NT2/D1 (cell line): ENCODE data around the gene TOLLIP.

Experiments used
- DNase-seq: peaks from one replicate; pipeline ENCODE4 v3.0.0-alpha.2; 2011; ENCODE audit warnings: low read depth, low spot score
- H3K27me3 ChIP-seq: 2 replicates; pipeline ENCODE4 v1.6.0; 2011; ENCODE audit warnings: mild to moderate bottlenecking; ENCODE audit not compliant: insufficient read length, insufficient read depth
- H3K36me3 ChIP-seq: 2 replicates; pipeline ENCODE4 v1.6.1; 2011; ENCODE audit warnings: mild to moderate bottlenecking, low read length, mixed read lengths; ENCODE audit not compliant: insufficient read depth, insufficient read length
- H3K4me1 ChIP-seq: 2 replicates; pipeline ENCODE4 v1.5.1; 2011; ENCODE audit not compliant: insufficient read depth, insufficient read length
- H3K4me3 ChIP-seq: 2 replicates; pipeline ENCODE4 v1.5.1; 2011; ENCODE audit warnings: low read depth; ENCODE audit not compliant: insufficient read length
- H3K9ac ChIP-seq: 2 replicates; pipeline ENCODE4 v1.6.0; 2011; ENCODE audit warnings: low read depth; ENCODE audit not compliant: insufficient read length
- H3K9me3 ChIP-seq: 2 replicates; pipeline ENCODE4 v1.5.1; 2011; ENCODE audit warnings: mild to moderate bottlenecking, low read length; ENCODE audit not compliant: insufficient read depth
- SUZ12 ChIP-seq: IDR thresholded peaks from 2 replicates; pipeline ENCODE4 v1.6.1; 2011; ENCODE audit not compliant: insufficient read length, insufficient read depth; ENCODE audit errors: extremely low read depth
- YY1 ChIP-seq: IDR thresholded peaks from 2 replicates; pipeline ENCODE4 v1.6.1; 2011; ENCODE audit not compliant: insufficient read length, insufficient read depth
- ZNF274 ChIP-seq: IDR thresholded peaks from 2 replicates; pipeline ENCODE4 v1.6.1; 2011; ENCODE audit warnings: mild to moderate bottlenecking, low read depth, low read length

TOLLIP gene

GRCh38 chr11:1292644-1293618, 16.5 kb downstream of the TOLLIP start:
- Histone ChIP-seq H3K4me1 (no peaks in the 10 kb centered on the region), H3K9ac (no peak overlapping the region), H3K27me3 (no peaks in the 10 kb centered on the region), H3K4me3 (no peak overlapping the region), H3K36me3 (peaks cover 71% of the 10 kb centered on the region), H3K9me3 (peaks cover 7% of the 10 kb centered on the region; the same call in 1 of the 2 replicates)
- no peak for DNase-seq
- TF ChIP-seq YY1, result no peak

DNA sequence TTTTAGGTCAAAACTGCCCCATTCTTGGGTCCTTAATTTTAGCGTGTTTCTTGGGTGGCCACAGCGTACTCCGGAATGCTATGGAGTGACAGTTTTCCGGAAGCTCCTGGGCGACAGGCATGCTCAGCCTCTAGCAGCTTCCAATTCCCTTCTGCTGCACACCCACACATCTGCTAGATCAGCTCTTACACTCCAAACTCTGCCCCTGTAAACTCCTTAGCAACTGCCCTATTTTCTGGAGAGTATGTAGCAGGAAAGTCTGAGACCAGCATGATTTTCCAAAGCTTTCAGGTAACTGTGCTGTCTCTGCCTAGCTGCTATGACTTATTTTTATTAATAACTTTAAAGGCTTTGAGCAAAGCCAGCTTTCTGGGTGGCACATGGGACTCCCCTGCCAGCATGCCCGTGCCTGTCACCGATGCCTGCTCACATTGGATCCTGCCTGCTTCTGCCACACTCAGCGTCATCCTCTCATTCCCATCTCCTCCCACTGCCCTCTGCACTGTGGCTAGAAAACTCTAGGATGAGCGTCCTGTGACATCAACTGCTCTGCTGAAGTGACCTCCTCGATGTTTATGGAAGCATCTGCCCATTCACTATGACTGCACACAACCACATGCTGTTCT, 17.3 kb downstream of the TOLLIP start:
- H3K9me3 ChIP-seq, result peaks cover 10% of the 10 kb centered on the region; the same call in 1 of the 2 replicates
- H3K36me3 ChIP-seq, result peaks cover 65% of the 10 kb centered on the region
- TF ChIP-seq YY1 (no peak), SUZ12 (no peak), ZNF274 (no peak)
- no peaks in the 10 kb centered on the region for H3K27me3 ChIP-seq
- DNase-seq, result no peak
- H3K4me1 ChIP-seq, result no peaks in the 10 kb centered on the region
- no peak overlapping the region for H3K9ac ChIP-seq
- H3K4me3 ChIP-seq, result no peak overlapping the region

GRCh38 chr11:1291295-1292017, 18.0 kb downstream of the TOLLIP start:
- Histone ChIP-seq H3K27me3 (no peaks in the 10 kb centered on the region), H3K4me1 (no peaks in the 10 kb centered on the region), H3K9me3 (peaks cover 10% of the 10 kb centered on the region; the same call in 1 of the 2 replicates), H3K9ac (no peak overlapping the region), H3K36me3 (peaks cover 69% of the 10 kb centered on the region), H3K4me3 (no peak overlapping the region)
- DNase-seq, result no peak
- TF ChIP-seq YY1 (no peak), SUZ12 (no peak), ZNF274 (no peak)

DNA sequence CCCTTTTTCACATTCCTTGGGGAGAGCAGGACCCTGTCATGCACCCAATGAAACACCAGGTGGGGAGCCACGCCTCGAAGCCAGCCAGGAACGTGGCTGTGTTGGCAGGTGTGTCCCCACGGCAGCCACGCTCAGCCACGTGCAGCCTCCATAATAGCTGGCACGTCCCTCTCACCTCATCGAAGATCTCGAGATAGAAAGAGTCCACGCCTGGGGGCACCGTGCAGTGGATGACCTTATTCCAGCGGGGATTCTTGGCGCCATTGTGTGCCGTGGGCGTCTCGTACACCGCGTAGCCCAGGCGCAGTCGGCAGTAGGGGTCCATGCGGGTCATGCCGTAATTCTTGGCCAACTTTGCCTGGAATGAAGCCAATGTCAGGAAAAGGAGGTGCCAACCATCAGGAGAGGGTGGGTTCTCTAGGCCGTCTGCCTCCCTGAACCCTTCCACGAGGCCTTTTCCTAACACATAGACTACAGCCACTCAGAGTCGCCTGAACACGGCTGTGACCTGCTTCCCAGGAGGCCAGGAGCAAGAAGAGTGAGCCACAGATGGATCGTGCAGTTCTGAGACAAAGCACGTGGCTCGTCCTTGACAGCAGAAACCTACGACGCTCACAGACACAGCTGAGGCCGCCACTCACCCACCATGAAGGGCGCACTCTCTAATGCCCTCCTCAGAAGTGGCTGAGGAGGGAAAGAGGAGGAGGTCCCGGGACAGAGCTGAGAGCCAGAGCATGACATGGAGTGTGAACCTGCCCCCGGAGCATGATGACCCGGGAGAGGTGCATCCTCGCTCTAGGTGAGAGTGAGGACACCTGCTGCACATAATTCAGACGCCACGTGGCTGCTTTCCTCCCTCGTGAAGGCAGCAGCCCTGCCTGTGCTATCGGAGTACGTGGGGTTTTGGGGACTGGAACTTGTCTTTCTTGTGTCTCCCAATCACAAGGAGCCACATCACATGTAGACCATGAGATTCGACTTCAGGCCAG, 19.1 kb downstream of the TOLLIP start:
- TF ChIP-seq YY1, result no peak
- no peak for TF ChIP-seq ZNF274
- no peak for TF ChIP-seq SUZ12
- Histone ChIP-seq H3K4me3 (no peak overlapping the region), H3K4me1 (no peaks in the 10 kb centered on the region), H3K9ac (no peak overlapping the region), H3K36me3 (peaks cover 71% of the 10 kb centered on the region), H3K27me3 (no peaks in the 10 kb centered on the region), H3K9me3 (peaks cover 10% of the 10 kb centered on the region; the same call in 1 of the 2 replicates)
- DNase-seq, result no peak

DNA sequence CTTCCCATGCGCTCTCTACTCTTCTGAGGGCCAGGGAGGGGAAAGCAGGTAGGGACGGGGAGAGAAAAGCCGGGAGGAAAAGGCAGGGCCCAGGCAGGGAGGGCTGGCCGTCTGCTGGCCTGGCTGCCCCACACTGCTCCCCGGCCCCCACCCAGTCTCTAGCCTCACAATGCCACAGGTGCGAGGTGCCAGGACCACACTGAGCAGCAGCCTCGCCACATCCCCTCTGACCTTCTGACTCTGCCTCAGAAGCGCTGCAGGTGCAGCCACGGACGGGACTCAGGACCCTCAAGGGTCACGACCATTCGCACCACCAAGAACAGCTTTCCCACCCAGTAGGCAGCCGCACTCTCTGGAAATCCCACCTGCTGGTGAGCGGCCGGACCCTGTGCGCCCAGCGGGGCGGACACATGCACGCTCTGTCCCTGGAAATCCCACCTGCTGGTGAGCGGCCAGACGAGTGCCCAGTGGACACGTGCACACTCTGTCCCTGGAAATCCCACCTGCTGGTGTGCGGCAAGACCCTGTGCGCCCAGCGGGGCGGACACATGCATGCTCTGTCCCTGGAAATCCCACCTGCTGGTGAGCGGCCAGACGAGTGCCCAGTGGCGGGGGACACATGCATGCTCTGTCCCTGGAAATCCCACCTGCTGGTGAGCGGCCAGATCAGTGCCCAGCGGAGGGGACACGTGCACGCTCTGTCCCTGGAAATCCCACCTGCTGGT, 20.1 kb downstream of the TOLLIP start:
- H3K9ac ChIP-seq, result no peak overlapping the region
- peaks cover 10% of the 10 kb centered on the region; the same call in 1 of the 2 replicates for H3K9me3 ChIP-seq
- no peak for TF ChIP-seq SUZ12
- TF ChIP-seq ZNF274, result no peak
- no peaks in the 10 kb centered on the region for H3K4me1 ChIP-seq
- peaks cover 74% of the 10 kb centered on the region for H3K36me3 ChIP-seq
- H3K27me3 ChIP-seq, result no peaks in the 10 kb centered on the region
- no peak overlapping the region for H3K4me3 ChIP-seq
- no peak for DNase-seq

GRCh38 chr11:1288426-1289151, 20.8 kb downstream of the TOLLIP start:
- Histone ChIP-seq H3K4me1 (no peaks in the 10 kb centered on the region), H3K9ac (no peak overlapping the region), H3K27me3 (no peaks in the 10 kb centered on the region), H3K9me3 (peaks cover 10% of the 10 kb centered on the region; the same call in 1 of the 2 replicates), H3K4me3 (no peak overlapping the region), H3K36me3 (peaks cover 77% of the 10 kb centered on the region)
- no peak for DNase-seq
- no peak for TF ChIP-seq SUZ12
- no peak for TF ChIP-seq ZNF274
- TF ChIP-seq YY1, result no peak
